K562 (cell line): ENCODE results near the gene ISM1. TPM values are rescaled to one million over a fixed set of nuclear protein-coding genes. Genes with fewer than 3 reads are reported as not detected.
A peak's percentile ranks its signal among the peaks of the same experiment; 100 is the strongest.

Experiments
- ATAC-seq: fragments of 200-7000 bp; cut with Tn5 transposase; 3 replicates; pipeline ENCODE4 v1.9.1; 2020; ENCODE audit warnings: moderate library complexity
- BruUV-seq: library from RNA; stranded (reverse); fragments of 400-500 nt; replicated peaks from 2 replicates; lab custom pipeline; 2021; lab: Mats Ljungman, UMichigan
- CTCF ChIA-PET: fragments of 300-600 bp; formaldehyde crosslinking; extraction: SDS; loops from one replicate; lab custom pipeline; 2021; ENCODE audit warnings: low intra/inter-chr PET ratio; lab: Yijun Ruan, JAX
- POLR2A ChIA-PET: fragments of 300-600, 350-650 bp; sonication (Branson Sonifier 250); formaldehyde crosslinking; extraction: SDS; loops from one replicate; lab custom pipeline; 2021; ENCODE audit warnings: antibody characterized with exemption, inconsistent platforms; lab: Yijun Ruan, JAX
- DNase-seq, 4 experiments: peaks; one replicate each; pipeline versions ENCODE4 v3.0.0 to v3.0.0-alpha.2; 2011 to 2018; ENCODE audit warnings: low spot score in 3 of 4, mixed read lengths in 3 of 4; ENCODE audit errors: extremely low read depth in 1 of 4
- FAIRE-seq: peaks from 2 replicates; lab custom pipeline; 2011; peaks lifted over from hg19 to GRCh38; lab: Jason Lieb, UNC
- H2AFZ ChIP-seq: 2 replicates; pipeline ENCODE4 v1.6.0; 2011; ENCODE audit warnings: low read depth, low read length, control low read depth, inconsistent platforms
- H3K27ac ChIP-seq: fragments of 200-600 bp; 3 replicates; pipeline ENCODE4 v1.8.0; 2011; ENCODE audit warnings: low read depth, mild to moderate bottlenecking, control low read depth, inconsistent platforms, low read length, moderate library complexity, mixed read lengths; ENCODE audit errors: extremely low read depth
- H3K27me3 ChIP-seq, 2 experiments: fragments of 300-600 bp in 1 of 2; 2 replicates in 1 of 2; 3 replicates in 1 of 2; pipeline versions ENCODE4 v1.6.0 to v1.8.0; 2011; ENCODE audit warnings: inconsistent platforms in 2 of 2, low read length in 2 of 2, mild to moderate bottlenecking in 1 of 2, mixed read lengths in 1 of 2, moderate library complexity in 1 of 2; ENCODE audit not compliant: control insufficient read depth in 2 of 2, insufficient read depth in 2 of 2
- H3K36me3 ChIP-seq: fragments of 300-600 bp; 3 replicates; pipeline ENCODE4 v1.8.0; 2011; ENCODE audit warnings: mild to moderate bottlenecking, low read length, inconsistent platforms; ENCODE audit not compliant: control insufficient read depth, insufficient read depth
- H3K4me1 ChIP-seq, 2 experiments: fragments of 200-600 bp in 1 of 2; replicated peaks in 1 of 2; 2 replicates in 1 of 2; 3 replicates in 1 of 2; pipeline versions ENCODE4 v1.5.1 to v1.8.0; 2011; ENCODE audit warnings: inconsistent platforms in 2 of 2, low read length in 2 of 2, mild to moderate bottlenecking in 1 of 2, mixed read lengths in 1 of 2, moderate library complexity in 1 of 2; ENCODE audit not compliant: control insufficient read depth in 2 of 2, insufficient read depth in 2 of 2
- H3K4me2 ChIP-seq: 2 replicates; pipeline ENCODE4 v1.6.1; 2011; ENCODE audit warnings: low read length, control low read depth, inconsistent platforms, mixed read lengths; ENCODE audit not compliant: insufficient read depth
- H3K4me3 ChIP-seq: fragments of 200-600 bp; sonication (generic), shearing (Covaris generic); 2 replicates; pipeline ENCODE4 v1.5.1; 2016; ENCODE audit warnings: control low read depth, inconsistent platforms
- H3K79me2 ChIP-seq: fragments of 200-600 bp; 3 replicates; pipeline ENCODE4 v1.8.0; 2011; ENCODE audit warnings: low read length, inconsistent platforms; ENCODE audit not compliant: control insufficient read depth, insufficient read depth
- H3K9ac ChIP-seq, 2 experiments: 2 replicates each; pipeline versions ENCODE4 v1.6.0 to v1.6.1; 2011; ENCODE audit warnings: low read depth in 2 of 2, low read length in 2 of 2, control low read depth in 1 of 2, inconsistent platforms in 1 of 2, mild to moderate bottlenecking in 1 of 2, mixed read lengths in 1 of 2; ENCODE audit not compliant: insufficient read depth in 1 of 2
- H3K9me1 ChIP-seq: one replicate; pipeline ENCODE4 v1.6.0; 2011; ENCODE audit warnings: inconsistent platforms, mild to moderate bottlenecking, low read length, moderate library complexity; ENCODE audit not compliant: control insufficient read depth, insufficient read depth
- H3K9me3 ChIP-seq: replicated peaks from 2 replicates; pipeline ENCODE4 v1.5.1; 2011; ENCODE audit warnings: low read depth, low read length, inconsistent platforms; ENCODE audit not compliant: control insufficient read depth, insufficient read depth
- H4K20me1 ChIP-seq: replicated peaks from 2 replicates; pipeline ENCODE4 v1.6.1; 2011; ENCODE audit warnings: low read length, inconsistent platforms, mixed read lengths; ENCODE audit not compliant: control insufficient read depth, insufficient read depth
- L3MBTL2 ChIP-seq: fragments of 450-650 bp; IDR thresholded peaks from 2 replicates; pipeline ENCODE4 v1.6.1; 2016; ENCODE audit warnings: mild to moderate bottlenecking, moderate library complexity
- WGBS: fragments of 100-300 bp; shearing (Covaris generic); methylation state at CpG from one replicate; pipeline ENCODE4 v1.1.6; 2016; ENCODE audit warnings: low coverage, mixed read lengths; ENCODE audit not compliant: insufficient coverage; ENCODE audit errors: missing lambda C conversion rate; 5-methylcytosine and 5-hydroxymethylcytosine counted together
- in situ Hi-C: fragments of 300-500 bp; cut with MboI; formaldehyde crosslinking; loops from 4 replicates; pipeline ENCODE4 v1.15.0; 2018; ENCODE audit warnings: inconsistent platforms, mixed read lengths
- intact Hi-C: fragments of 100-400 bp; cut with micrococcal nuclease; formaldehyde crosslinking; loops from 2 replicates; pipeline ENCODE4 v1.14.2; 2022
- polyA plus RNA-seq, 8 experiments: library from polyadenylated mRNA; depleted of rRNA in 4 of 8; stranded (reverse) in 5 of 8; unstranded in 3 of 8; fragments of >200 nt; fragmentation: Nextera tagmentation in 2 of 8; fragmentation: Illumina TruSeq in 1 of 8; extraction: Ambion mirVana in 2 of 8; extraction: Trizol in 1 of 8; gene quantifications; 2 replicates each; pipeline versions ENCODE4 v1.2.1 to v1.2.3, GENCODE V29; 2011 to 2014; ENCODE audit warnings: inconsistent platforms in 1 of 8, missing spikeins in 1 of 8
- total RNA-seq, 7 experiments: library from RNA; depleted of rRNA in 6 of 7; stranded (reverse); fragments of >200 nt in 6 of 7; fragmentation: Illumina TruSeq in 2 of 7; extraction: Trizol in 2 of 7; gene quantifications; 2 replicates each; pipeline versions ENCODE4 v1.2.1 to v1.2.3, GENCODE V29; 2011 to 2021; ENCODE audit warnings: low replicate concordance in 1 of 7
- TF ChIP-seq, protein P1 (sequence below): fragments of 450-650 bp; IDR thresholded peaks from 2 replicates; pipeline ENCODE4 v1.6.1; 2016; ENCODE audit warnings: mild to moderate bottlenecking
- TF ChIP-seq, protein P2 (sequence below): fragments of 450-650 bp; IDR thresholded peaks from 2 replicates; pipeline ENCODE4 v1.6.1; 2016; ENCODE audit warnings: mild to moderate bottlenecking, moderate library complexity

Gene ISM1
- total and polyA plus RNA-seq, 9 of the 15 experiments (the other 6 are each of a cell fraction or from before 2014, with no cell fraction given), result not detected

DNA sequence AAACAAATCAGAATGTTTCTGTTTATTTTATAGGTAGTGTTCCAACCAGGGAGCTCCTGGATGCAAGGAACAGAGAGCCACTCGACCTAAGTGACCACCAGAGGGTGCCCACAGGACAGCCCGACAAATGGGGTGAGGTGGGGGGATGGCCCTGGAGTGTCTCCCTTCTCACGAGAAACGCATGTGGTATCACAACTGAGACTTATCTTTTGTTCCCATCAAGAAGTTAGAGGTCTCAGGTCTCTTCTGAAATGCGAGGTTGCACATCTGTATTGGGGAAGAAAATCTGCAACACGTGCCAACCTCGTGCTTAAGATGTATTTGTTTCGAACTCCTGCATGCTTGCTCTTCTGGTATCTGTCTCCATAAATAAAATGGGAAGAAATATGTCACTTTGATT is 104.0 kb downstream of the ISM1 start:
- 3% methylated on average over 8 of the region's 8 CpGs for WGBS
- no peak overlapping the region for H3K9ac ChIP-seq
- H3K36me3 ChIP-seq, result no peaks in the 10 kb centered on the region
- no peak overlapping the region for H3K4me3 ChIP-seq
- no peaks in the 10 kb centered on the region for H3K9me3 ChIP-seq
- DNase-seq (peak; percentile 11 to 48 (median 24)), ATAC-seq (peak; percentile 91), FAIRE-seq (no peak)
- CTCF ChIA-PET, result interaction anchor here (1.4 kb wide), 1 partner anchor 221 kb away, joined by 11 read pairs; no protein-coding TSS in a partner anchor
- no peak overlapping the region for H3K27ac ChIP-seq
- intact Hi-C loops (loop anchor here (1.0 to 10.0 kb wide), 2 partner anchors 221 to 380 kb away; no protein-coding TSS in a partner anchor), in situ Hi-C loops (loop anchor here (10.0 kb wide), 1 partner anchor 220 kb away; no protein-coding TSS in a partner anchor)
- no peaks in the 10 kb centered on the region for H4K20me1 ChIP-seq
- H3K4me1 ChIP-seq, result no peaks in the 10 kb centered on the region; a peak in 1 of 5 replicates
- H3K4me2 ChIP-seq, result peak overlapping the region; percentile 32; the same call in 1 of the 2 replicates
- no TSS peak for BruUV-seq
- no peaks in the 10 kb centered on the region for H3K27me3 ChIP-seq
- no peaks in the 10 kb centered on the region for H3K9me1 ChIP-seq
- POLR2A ChIA-PET, result interaction anchor here (0.6 to 0.9 kb wide), 3 partner anchors 13 to 369 kb away, joined by 3 to 5 read pairs (median 3); no protein-coding TSS in a partner anchor
- H2AFZ ChIP-seq, result peak overlapping the region; percentile 34; the same call in 1 of the 2 replicates
- H3K79me2 ChIP-seq, result no peaks in the 10 kb centered on the region
- TF ChIP-seq, protein P1, sequence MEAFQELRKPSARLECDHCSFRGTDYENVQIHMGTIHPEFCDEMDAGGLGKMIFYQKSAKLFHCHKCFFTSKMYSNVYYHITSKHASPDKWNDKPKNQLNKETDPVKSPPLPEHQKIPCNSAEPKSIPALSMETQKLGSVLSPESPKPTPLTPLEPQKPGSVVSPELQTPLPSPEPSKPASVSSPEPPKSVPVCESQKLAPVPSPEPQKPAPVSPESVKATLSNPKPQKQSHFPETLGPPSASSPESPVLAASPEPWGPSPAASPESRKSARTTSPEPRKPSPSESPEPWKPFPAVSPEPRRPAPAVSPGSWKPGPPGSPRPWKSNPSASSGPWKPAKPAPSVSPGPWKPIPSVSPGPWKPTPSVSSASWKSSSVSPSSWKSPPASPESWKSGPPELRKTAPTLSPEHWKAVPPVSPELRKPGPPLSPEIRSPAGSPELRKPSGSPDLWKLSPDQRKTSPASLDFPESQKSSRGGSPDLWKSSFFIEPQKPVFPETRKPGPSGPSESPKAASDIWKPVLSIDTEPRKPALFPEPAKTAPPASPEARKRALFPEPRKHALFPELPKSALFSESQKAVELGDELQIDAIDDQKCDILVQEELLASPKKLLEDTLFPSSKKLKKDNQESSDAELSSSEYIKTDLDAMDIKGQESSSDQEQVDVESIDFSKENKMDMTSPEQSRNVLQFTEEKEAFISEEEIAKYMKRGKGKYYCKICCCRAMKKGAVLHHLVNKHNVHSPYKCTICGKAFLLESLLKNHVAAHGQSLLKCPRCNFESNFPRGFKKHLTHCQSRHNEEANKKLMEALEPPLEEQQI, result no peak
- TF ChIP-seq L3MBTL2, result 0 out of 2 replicates have a peak, but pooled peaks have one; percentile 18
- TF ChIP-seq, protein P2, sequence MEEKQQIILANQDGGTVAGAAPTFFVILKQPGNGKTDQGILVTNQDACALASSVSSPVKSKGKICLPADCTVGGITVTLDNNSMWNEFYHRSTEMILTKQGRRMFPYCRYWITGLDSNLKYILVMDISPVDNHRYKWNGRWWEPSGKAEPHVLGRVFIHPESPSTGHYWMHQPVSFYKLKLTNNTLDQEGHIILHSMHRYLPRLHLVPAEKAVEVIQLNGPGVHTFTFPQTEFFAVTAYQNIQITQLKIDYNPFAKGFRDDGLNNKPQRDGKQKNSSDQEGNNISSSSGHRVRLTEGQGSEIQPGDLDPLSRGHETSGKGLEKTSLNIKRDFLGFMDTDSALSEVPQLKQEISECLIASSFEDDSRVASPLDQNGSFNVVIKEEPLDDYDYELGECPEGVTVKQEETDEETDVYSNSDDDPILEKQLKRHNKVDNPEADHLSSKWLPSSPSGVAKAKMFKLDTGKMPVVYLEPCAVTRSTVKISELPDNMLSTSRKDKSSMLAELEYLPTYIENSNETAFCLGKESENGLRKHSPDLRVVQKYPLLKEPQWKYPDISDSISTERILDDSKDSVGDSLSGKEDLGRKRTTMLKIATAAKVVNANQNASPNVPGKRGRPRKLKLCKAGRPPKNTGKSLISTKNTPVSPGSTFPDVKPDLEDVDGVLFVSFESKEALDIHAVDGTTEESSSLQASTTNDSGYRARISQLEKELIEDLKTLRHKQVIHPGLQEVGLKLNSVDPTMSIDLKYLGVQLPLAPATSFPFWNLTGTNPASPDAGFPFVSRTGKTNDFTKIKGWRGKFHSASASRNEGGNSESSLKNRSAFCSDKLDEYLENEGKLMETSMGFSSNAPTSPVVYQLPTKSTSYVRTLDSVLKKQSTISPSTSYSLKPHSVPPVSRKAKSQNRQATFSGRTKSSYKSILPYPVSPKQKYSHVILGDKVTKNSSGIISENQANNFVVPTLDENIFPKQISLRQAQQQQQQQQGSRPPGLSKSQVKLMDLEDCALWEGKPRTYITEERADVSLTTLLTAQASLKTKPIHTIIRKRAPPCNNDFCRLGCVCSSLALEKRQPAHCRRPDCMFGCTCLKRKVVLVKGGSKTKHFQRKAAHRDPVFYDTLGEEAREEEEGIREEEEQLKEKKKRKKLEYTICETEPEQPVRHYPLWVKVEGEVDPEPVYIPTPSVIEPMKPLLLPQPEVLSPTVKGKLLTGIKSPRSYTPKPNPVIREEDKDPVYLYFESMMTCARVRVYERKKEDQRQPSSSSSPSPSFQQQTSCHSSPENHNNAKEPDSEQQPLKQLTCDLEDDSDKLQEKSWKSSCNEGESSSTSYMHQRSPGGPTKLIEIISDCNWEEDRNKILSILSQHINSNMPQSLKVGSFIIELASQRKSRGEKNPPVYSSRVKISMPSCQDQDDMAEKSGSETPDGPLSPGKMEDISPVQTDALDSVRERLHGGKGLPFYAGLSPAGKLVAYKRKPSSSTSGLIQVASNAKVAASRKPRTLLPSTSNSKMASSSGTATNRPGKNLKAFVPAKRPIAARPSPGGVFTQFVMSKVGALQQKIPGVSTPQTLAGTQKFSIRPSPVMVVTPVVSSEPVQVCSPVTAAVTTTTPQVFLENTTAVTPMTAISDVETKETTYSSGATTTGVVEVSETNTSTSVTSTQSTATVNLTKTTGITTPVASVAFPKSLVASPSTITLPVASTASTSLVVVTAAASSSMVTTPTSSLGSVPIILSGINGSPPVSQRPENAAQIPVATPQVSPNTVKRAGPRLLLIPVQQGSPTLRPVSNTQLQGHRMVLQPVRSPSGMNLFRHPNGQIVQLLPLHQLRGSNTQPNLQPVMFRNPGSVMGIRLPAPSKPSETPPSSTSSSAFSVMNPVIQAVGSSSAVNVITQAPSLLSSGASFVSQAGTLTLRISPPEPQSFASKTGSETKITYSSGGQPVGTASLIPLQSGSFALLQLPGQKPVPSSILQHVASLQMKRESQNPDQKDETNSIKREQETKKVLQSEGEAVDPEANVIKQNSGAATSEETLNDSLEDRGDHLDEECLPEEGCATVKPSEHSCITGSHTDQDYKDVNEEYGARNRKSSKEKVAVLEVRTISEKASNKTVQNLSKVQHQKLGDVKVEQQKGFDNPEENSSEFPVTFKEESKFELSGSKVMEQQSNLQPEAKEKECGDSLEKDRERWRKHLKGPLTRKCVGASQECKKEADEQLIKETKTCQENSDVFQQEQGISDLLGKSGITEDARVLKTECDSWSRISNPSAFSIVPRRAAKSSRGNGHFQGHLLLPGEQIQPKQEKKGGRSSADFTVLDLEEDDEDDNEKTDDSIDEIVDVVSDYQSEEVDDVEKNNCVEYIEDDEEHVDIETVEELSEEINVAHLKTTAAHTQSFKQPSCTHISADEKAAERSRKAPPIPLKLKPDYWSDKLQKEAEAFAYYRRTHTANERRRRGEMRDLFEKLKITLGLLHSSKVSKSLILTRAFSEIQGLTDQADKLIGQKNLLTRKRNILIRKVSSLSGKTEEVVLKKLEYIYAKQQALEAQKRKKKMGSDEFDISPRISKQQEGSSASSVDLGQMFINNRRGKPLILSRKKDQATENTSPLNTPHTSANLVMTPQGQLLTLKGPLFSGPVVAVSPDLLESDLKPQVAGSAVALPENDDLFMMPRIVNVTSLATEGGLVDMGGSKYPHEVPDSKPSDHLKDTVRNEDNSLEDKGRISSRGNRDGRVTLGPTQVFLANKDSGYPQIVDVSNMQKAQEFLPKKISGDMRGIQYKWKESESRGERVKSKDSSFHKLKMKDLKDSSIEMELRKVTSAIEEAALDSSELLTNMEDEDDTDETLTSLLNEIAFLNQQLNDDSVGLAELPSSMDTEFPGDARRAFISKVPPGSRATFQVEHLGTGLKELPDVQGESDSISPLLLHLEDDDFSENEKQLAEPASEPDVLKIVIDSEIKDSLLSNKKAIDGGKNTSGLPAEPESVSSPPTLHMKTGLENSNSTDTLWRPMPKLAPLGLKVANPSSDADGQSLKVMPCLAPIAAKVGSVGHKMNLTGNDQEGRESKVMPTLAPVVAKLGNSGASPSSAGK, result peak; percentile 42
